ENCODE measurements around the gene ZCCHC4. TPM values are rescaled to one million over a fixed set of nuclear protein-coding genes. Genes with fewer than 3 reads are reported as not detected.

The ZCCHC4 gene
- polyA plus RNA-seq, 1 of the 3 experiments (the other 2 are of a cell fraction) = 4.8 TPM

GRCh38 chr4:25313201-25313895, 774 bp downstream of the ZCCHC4 start:
- ChIA-PET POLR2A (interaction anchor here (1.2 kb wide), 1 partner anchor 64 kb away, joined by 9 read pairs; the partner anchor contains the start of gene ANAPC4), CTCF (interaction anchor here (0.9 to 4.1 kb wide), 40 partner anchors 7 to 693 kb away, joined by 3 to 43 read pairs (median 6); partner anchors contain the start of genes ANAPC4, PI4K2B and SEPSECS)
- Histone ChIP-seq H3K9ac (peak overlapping the region; percentile 77), H2AFZ (ENCODE audit: low read depth) (peak overlapping the region; percentile 90), H3K4me1 (ENCODE audit: control insufficient read depth in 1 of 2, insufficient read depth in 2 of 2, low read depth in 1 of 2, low read length in 1 of 2) (peaks cover 3 to 5% of the 10 kb centered on the region in 2 experiments; a peak in 2 of 4 replicates), H3K36me3 (replicated peaks in 1 of 2; ENCODE audit: control insufficient read depth in 1 of 2, insufficient read depth in 2 of 2, low read length in 1 of 2) (peaks cover 0 to 11% of the 10 kb centered on the region in 2 experiments), H3K4me3 (ENCODE audit: low read depth in 2 of 2, low read length in 1 of 2) (peak overlapping the region; percentile 79 to 80), H3F3A (replicated peaks; ENCODE audit: insufficient read depth) (peaks cover 13% of the 10 kb centered on the region), H3K9me2 (no peaks in the 10 kb centered on the region), H3K4me2 (peak overlapping the region; percentile 84), H3K27me3 (ENCODE audit: insufficient read depth) (no peaks in the 10 kb centered on the region), H4K20me1 (ENCODE audit: insufficient read depth) (no peaks in the 10 kb centered on the region), H3K9me3 (no peaks in the 10 kb centered on the region), H3K27ac (ENCODE audit: low read depth in 2 of 2, low read length in 1 of 2) (peak overlapping the region; percentile 75 to 77; a peak in 3 of 4 replicates), H3K79me2 (ENCODE audit: insufficient read depth) (no peaks in the 10 kb centered on the region)
- TF ChIP-seq CTCF (IDR thresholded peaks at IDR 0.05) = no peak
- TF ChIP-seq PBX3 (IDR thresholded peaks at IDR 0.05) = no peak
- no peak for TF ChIP-seq FOXM1 (IDR thresholded peaks at IDR 0.05; ENCODE audit: low read depth)
- TF ChIP-seq MXI1 (IDR thresholded peaks at IDR 0.05; ENCODE audit: low read depth, low read length) = no peak
- TF ChIP-seq RFX5 (IDR thresholded peaks at IDR 0.05; ENCODE audit: low read length) = no peak
- TF ChIP-seq TAF1 (IDR thresholded peaks at IDR 0.05; ENCODE audit: borderline replicate concordance, low read depth, low read length) = no peak
- no peak for TF ChIP-seq GABPA (IDR thresholded peaks at IDR 0.05; ENCODE audit: low read depth)
- DNase-seq = no peak
- WGBS (ENCODE audit: low lambda C conversion rate) = 5% methylated on average over 23 of the region's 23 CpGs

GRCh38 chr4:25320336-25320735, 7.8 kb downstream of the ZCCHC4 start:
- Histone ChIP-seq H3K79me2 (ENCODE audit: insufficient read depth) (no peaks in the 10 kb centered on the region), H3K4me1 (ENCODE audit: control insufficient read depth in 1 of 2, insufficient read depth in 2 of 2, low read depth in 1 of 2, low read length in 1 of 2) (0 out of 4 replicates have a peak, but pooled peaks cover 0 to 5% of the 10 kb centered on the region in 2 experiments), H3K9me3 (no peaks in the 10 kb centered on the region), H3K9ac (no peak overlapping the region), H4K20me1 (ENCODE audit: insufficient read depth) (no peaks in the 10 kb centered on the region), H3K9me2 (no peaks in the 10 kb centered on the region), H3K27ac (ENCODE audit: low read depth in 2 of 2, low read length in 1 of 2) (peak overlapping the region in 1 of 2 experiments; percentile 20; a peak in 1 of 4 replicates), H3K4me2 (0 out of 2 replicates have a peak overlapping the region, but pooled peaks have one; percentile 1), H3K27me3 (ENCODE audit: insufficient read depth) (no peaks in the 10 kb centered on the region), H3K4me3 (ENCODE audit: low read depth in 2 of 2, low read length in 1 of 2) (no peak overlapping the region), H3K36me3 (replicated peaks in 1 of 2; ENCODE audit: control insufficient read depth in 1 of 2, insufficient read depth in 2 of 2, low read length in 1 of 2) (peaks cover 0 to 14% of the 10 kb centered on the region in 2 experiments), H3F3A (replicated peaks; ENCODE audit: insufficient read depth) (no peaks in the 10 kb centered on the region), H2AFZ (ENCODE audit: low read depth) (peak overlapping the region; percentile 39; the same call in 1 of the 2 replicates)
- TF ChIP-seq TEAD4 (IDR thresholded peaks at IDR 0.05; ENCODE audit: borderline replicate concordance, insufficient read depth) = no peak
- TF ChIP-seq FOSL2 (IDR thresholded peaks at IDR 0.05; ENCODE audit: borderline replicate concordance, low read depth) = peak; percentile 7; the same call in 1 of the 2 replicates
- DNase-seq = no peak
- 43% methylated on average over 2 of the region's 2 CpGs for WGBS (ENCODE audit: low lambda C conversion rate)
- POLR2A ChIA-PET = no interaction called here
- CTCF ChIA-PET = interaction anchor here (0.7 to 1.9 kb wide), 3 partner anchors 8 to 199 kb away, joined by 3 to 6 read pairs (median 4); partner anchors contain the start of gene ZCCHC4
